K562 (cell line): ENCODE data around the gene CDC42SE2. TPM values are rescaled to one million over a fixed set of nuclear protein-coding genes. Genes with fewer than 3 reads are reported as not detected.

Experiments
- ATAC-seq: fragments of 200-7000 bp; cut with Tn5 transposase; 3 replicates; pipeline ENCODE4 v1.9.1; 2020; ENCODE audit warnings: moderate library complexity
- BruUV-seq: library from RNA; stranded (reverse); fragments of 400-500 nt; replicated peaks from 2 replicates; lab custom pipeline; 2021; lab: Mats Ljungman, UMichigan
- CTCF ChIA-PET: fragments of 300-600 bp; formaldehyde crosslinking; extraction: SDS; loops from one replicate; lab custom pipeline; 2021; ENCODE audit warnings: low intra/inter-chr PET ratio; lab: Yijun Ruan, JAX
- POLR2A ChIA-PET: fragments of 300-600, 350-650 bp; sonication (Branson Sonifier 250); formaldehyde crosslinking; extraction: SDS; loops from one replicate; lab custom pipeline; 2021; ENCODE audit warnings: antibody characterized with exemption, inconsistent platforms; lab: Yijun Ruan, JAX
- DNase-seq, 4 experiments: peaks; one replicate each; pipeline versions ENCODE4 v3.0.0 to v3.0.0-alpha.2; 2011 to 2018; ENCODE audit warnings: low spot score in 3 of 4, mixed read lengths in 3 of 4; ENCODE audit errors: extremely low read depth in 1 of 4
- FAIRE-seq: peaks from 2 replicates; lab custom pipeline; 2011; peaks lifted over from hg19 to GRCh38; lab: Jason Lieb, UNC
- H2AFZ ChIP-seq: 2 replicates; pipeline ENCODE4 v1.6.0; 2011; ENCODE audit warnings: low read depth, low read length, control low read depth, inconsistent platforms
- H3K27ac ChIP-seq: fragments of 200-600 bp; 3 replicates; pipeline ENCODE4 v1.8.0; 2011; ENCODE audit warnings: low read depth, mild to moderate bottlenecking, control low read depth, inconsistent platforms, low read length, moderate library complexity, mixed read lengths; ENCODE audit errors: extremely low read depth
- H3K27me3 ChIP-seq, 2 experiments: fragments of 300-600 bp in 1 of 2; 2 replicates in 1 of 2; 3 replicates in 1 of 2; pipeline versions ENCODE4 v1.6.0 to v1.8.0; 2011; ENCODE audit warnings: inconsistent platforms in 2 of 2, low read length in 2 of 2, mild to moderate bottlenecking in 1 of 2, mixed read lengths in 1 of 2, moderate library complexity in 1 of 2; ENCODE audit not compliant: control insufficient read depth in 2 of 2, insufficient read depth in 2 of 2
- H3K36me3 ChIP-seq: fragments of 300-600 bp; 3 replicates; pipeline ENCODE4 v1.8.0; 2011; ENCODE audit warnings: mild to moderate bottlenecking, low read length, inconsistent platforms; ENCODE audit not compliant: control insufficient read depth, insufficient read depth
- H3K4me1 ChIP-seq, 2 experiments: fragments of 200-600 bp in 1 of 2; replicated peaks in 1 of 2; 2 replicates in 1 of 2; 3 replicates in 1 of 2; pipeline versions ENCODE4 v1.5.1 to v1.8.0; 2011; ENCODE audit warnings: inconsistent platforms in 2 of 2, low read length in 2 of 2, mild to moderate bottlenecking in 1 of 2, mixed read lengths in 1 of 2, moderate library complexity in 1 of 2; ENCODE audit not compliant: control insufficient read depth in 2 of 2, insufficient read depth in 2 of 2
- H3K4me2 ChIP-seq: 2 replicates; pipeline ENCODE4 v1.6.1; 2011; ENCODE audit warnings: low read length, control low read depth, inconsistent platforms, mixed read lengths; ENCODE audit not compliant: insufficient read depth
- H3K4me3 ChIP-seq: fragments of 200-600 bp; sonication (generic), shearing (Covaris generic); 2 replicates; pipeline ENCODE4 v1.5.1; 2016; ENCODE audit warnings: control low read depth, inconsistent platforms
- H3K79me2 ChIP-seq: fragments of 200-600 bp; 3 replicates; pipeline ENCODE4 v1.8.0; 2011; ENCODE audit warnings: low read length, inconsistent platforms; ENCODE audit not compliant: control insufficient read depth, insufficient read depth
- H3K9ac ChIP-seq, 2 experiments: 2 replicates each; pipeline versions ENCODE4 v1.6.0 to v1.6.1; 2011; ENCODE audit warnings: low read depth in 2 of 2, low read length in 2 of 2, control low read depth in 1 of 2, inconsistent platforms in 1 of 2, mild to moderate bottlenecking in 1 of 2, mixed read lengths in 1 of 2; ENCODE audit not compliant: insufficient read depth in 1 of 2
- H3K9me1 ChIP-seq: one replicate; pipeline ENCODE4 v1.6.0; 2011; ENCODE audit warnings: inconsistent platforms, mild to moderate bottlenecking, low read length, moderate library complexity; ENCODE audit not compliant: control insufficient read depth, insufficient read depth
- H3K9me3 ChIP-seq: replicated peaks from 2 replicates; pipeline ENCODE4 v1.5.1; 2011; ENCODE audit warnings: low read depth, low read length, inconsistent platforms; ENCODE audit not compliant: control insufficient read depth, insufficient read depth
- H4K20me1 ChIP-seq: replicated peaks from 2 replicates; pipeline ENCODE4 v1.6.1; 2011; ENCODE audit warnings: low read length, inconsistent platforms, mixed read lengths; ENCODE audit not compliant: control insufficient read depth, insufficient read depth
- CBX8 ChIP-seq: fragments of 200-600 bp; sonication (generic); IDR thresholded peaks from 2 replicates; pipeline ENCODE4 v1.6.1; 2012; ENCODE audit warnings: borderline replicate concordance, mixed run types, low read depth, mild to moderate bottlenecking, moderate library complexity, mixed read lengths, low read length, control low read depth, inconsistent platforms; ENCODE audit not compliant: poor library complexity, severe bottlenecking; ENCODE audit errors: extremely low read depth
- HBP1 ChIP-seq: fragments of 450-650 bp; formaldehyde crosslinking; IDR thresholded peaks from 2 replicates; pipeline ENCODE4 v1.4.0; 2022; ENCODE audit warnings: missing genetic modification characterization
- HDAC6 ChIP-seq: IDR thresholded peaks from 2 replicates; pipeline ENCODE4 v1.6.1; 2012; ENCODE audit warnings: low read depth, mild to moderate bottlenecking, control low read depth, inconsistent platforms, low read length, moderate library complexity
- PPARD ChIP-seq: fragments of 250-450 bp; sonication (Bioruptor Pico); IDR thresholded peaks from 2 replicates; pipeline ENCODE4 v1.8.0; 2022; ENCODE audit warnings: inconsistent platforms, mild to moderate bottlenecking, moderate library complexity
- PYGO2 ChIP-seq: fragments of 450-650 bp; IDR thresholded peaks from 2 replicates; pipeline ENCODE4 v1.6.1; 2016; ENCODE audit warnings: mild to moderate bottlenecking, missing genetic modification characterization, moderate library complexity, missing compliant biosample characterization
- SRSF3 ChIP-seq: fragments of 200-400 bp; formaldehyde crosslinking; IDR thresholded peaks from 2 replicates; pipeline ENCODE4 v1.6.1; 2016; ENCODE audit warnings: mild to moderate bottlenecking, low read length, moderate library complexity; ENCODE audit not compliant: insufficient read depth
- TARDBP ChIP-seq: fragments of 450-650 bp; IDR thresholded peaks from 2 replicates; pipeline ENCODE4 v1.6.1; 2016
- TCF7 ChIP-seq: sonication (generic); IDR thresholded peaks from 2 replicates; pipeline ENCODE4 v1.6.1; 2016; ENCODE audit warnings: antibody characterized with exemption, borderline replicate concordance
- XRCC3 ChIP-seq: fragments of 450-650 bp; IDR thresholded peaks from 2 replicates; pipeline ENCODE4 v1.6.1; 2017; ENCODE audit warnings: mild to moderate bottlenecking, moderate library complexity
- ZFP30 ChIP-seq: fragments of 250-450 bp; sonication (Bioruptor Pico); IDR thresholded peaks from 2 replicates; pipeline ENCODE4 v1.8.0; 2022; ENCODE audit warnings: moderate library complexity, mild to moderate bottlenecking, inconsistent platforms, borderline replicate concordance
- ZNF280A ChIP-seq: fragments of 450-650 bp; IDR thresholded peaks from 2 replicates; pipeline ENCODE4 v1.6.1; 2018; ENCODE audit warnings: mild to moderate bottlenecking, low read depth; ENCODE audit not compliant: partially characterized antibody
- WGBS: fragments of 100-300 bp; shearing (Covaris generic); methylation state at CpG from one replicate; pipeline ENCODE4 v1.1.6; 2016; ENCODE audit warnings: low coverage, mixed read lengths; ENCODE audit not compliant: insufficient coverage; ENCODE audit errors: missing lambda C conversion rate; 5-methylcytosine and 5-hydroxymethylcytosine counted together
- in situ Hi-C: fragments of 300-500 bp; cut with MboI; formaldehyde crosslinking; loops from 4 replicates; pipeline ENCODE4 v1.15.0; 2018; ENCODE audit warnings: inconsistent platforms, mixed read lengths
- intact Hi-C: fragments of 100-400 bp; cut with micrococcal nuclease; formaldehyde crosslinking; loops from 2 replicates; pipeline ENCODE4 v1.14.2; 2022
- polyA plus RNA-seq, 8 experiments: library from polyadenylated mRNA; depleted of rRNA in 4 of 8; stranded (reverse) in 5 of 8; unstranded in 3 of 8; fragments of >200 nt; fragmentation: Nextera tagmentation in 2 of 8; fragmentation: Illumina TruSeq in 1 of 8; extraction: Ambion mirVana in 2 of 8; extraction: Trizol in 1 of 8; gene quantifications; 2 replicates each; pipeline versions ENCODE4 v1.2.1 to v1.2.3, GENCODE V29; 2011 to 2014; ENCODE audit warnings: inconsistent platforms in 1 of 8, missing spikeins in 1 of 8
- total RNA-seq, 7 experiments: library from RNA; depleted of rRNA in 6 of 7; stranded (reverse); fragments of >200 nt in 6 of 7; fragmentation: Illumina TruSeq in 2 of 7; extraction: Trizol in 2 of 7; gene quantifications; 2 replicates each; pipeline versions ENCODE4 v1.2.1 to v1.2.3, GENCODE V29; 2011 to 2021; ENCODE audit warnings: low replicate concordance in 1 of 7
- TF ChIP-seq, protein P1 (sequence below), 2 experiments: fragments of 250-450 bp in 1 of 2; fragments of 450-650 bp in 1 of 2; sonication (Bioruptor Pico) in 1 of 2; IDR thresholded peaks; 2 replicates each; pipeline versions ENCODE4 v1.6.1 to v1.8.0; 2016 to 2021; ENCODE audit warnings: mild to moderate bottlenecking in 2 of 2, moderate library complexity in 2 of 2, missing compliant biosample characterization in 1 of 2, missing genetic modification characterization in 1 of 2
- TF ChIP-seq, protein P2 (sequence below): fragments of 200-800 bp; sonication (Bioruptor generic); IDR thresholded peaks from 2 replicates; pipeline ENCODE4 v1.6.1; 2016; ENCODE audit warnings: missing genetic modification characterization, missing compliant biosample characterization

The CDC42SE2 gene
- total and polyA plus RNA-seq, 9 of the 15 experiments (the other 6 are each of a cell fraction or from before 2014, with no cell fraction given), result 24.8 to 44.3 (median 32.7) TPM

DNA sequence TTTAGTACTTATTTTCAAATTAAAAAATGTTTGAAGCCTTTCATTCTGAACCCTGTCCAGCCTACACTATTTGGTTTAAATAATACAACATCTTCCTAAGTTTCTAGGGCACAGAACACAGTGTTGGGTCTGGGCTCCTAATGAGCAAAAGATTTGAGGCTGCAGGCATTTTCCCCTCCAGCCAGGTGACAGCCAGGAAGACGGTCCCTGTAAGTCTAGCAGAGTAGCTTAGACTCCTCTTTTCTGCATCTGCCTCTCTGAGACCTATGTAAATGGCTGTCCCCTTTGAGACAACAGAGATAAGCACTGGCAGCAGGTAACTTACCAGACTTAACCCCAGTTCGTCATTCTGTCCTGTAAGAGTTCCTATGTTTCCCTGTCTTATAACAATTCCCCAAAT is 141.8 kb downstream of the CDC42SE2 start:
- H3K9ac ChIP-seq, result no peak overlapping the region
- no peak overlapping the region for H2AFZ ChIP-seq
- ChIA-PET CTCF (no interaction called here), POLR2A (interaction anchor here (0.6 to 4.1 kb wide), 5 partner anchors 10 to 293 kb away, joined by 3 to 21 read pairs (median 3); no protein-coding TSS in a partner anchor)
- no peaks in the 10 kb centered on the region for H3K9me1 ChIP-seq
- no TSS peak for BruUV-seq
- H3K4me3 ChIP-seq, result no peak overlapping the region
- H3K4me2 ChIP-seq, result no peak overlapping the region
- intact Hi-C loops (no loop called here), in situ Hi-C loops (no loop called here)
- H4K20me1 ChIP-seq, result no peaks in the 10 kb centered on the region
- 0 out of 2 replicates have a peak, but pooled peaks cover 7% of the 10 kb centered on the region for H3K9me3 ChIP-seq
- H3K27ac ChIP-seq, result no peak overlapping the region
- no peaks in the 10 kb centered on the region for H3K79me2 ChIP-seq
- no peak for DNase-seq
- H3K27me3 ChIP-seq, result no peaks in the 10 kb centered on the region
- FAIRE-seq, result no peak
- H3K36me3 ChIP-seq, result peaks cover 56% of the 10 kb centered on the region
- H3K4me1 ChIP-seq, result no peaks in the 10 kb centered on the region
- ATAC-seq, result peak; percentile 31; the same call in 2 of the 3 replicates
- 83% methylated on average over 2 of the region's 2 CpGs for WGBS
- no peak for TF ChIP-seq TARDBP
- TF ChIP-seq PPARD (CRISPR knock-in tag), result no peak
- TF ChIP-seq PYGO2 (tag), result no peak
- no peak for TF ChIP-seq SRSF3
- TF ChIP-seq ZNF280A, result no peak
- TF ChIP-seq HDAC6, result no peak
- TF ChIP-seq CBX8, result no peak
- TF ChIP-seq, protein P1, sequence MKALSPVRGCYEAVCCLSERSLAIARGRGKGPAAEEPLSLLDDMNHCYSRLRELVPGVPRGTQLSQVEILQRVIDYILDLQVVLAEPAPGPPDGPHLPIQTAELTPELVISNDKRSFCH (CRISPR knock-in tag; IDR thresholded peaks at IDR 0.05), result no peak
- TF ChIP-seq, protein P1 (tag; IDR thresholded peaks at IDR 0.05), result no peak
- no peak for TF ChIP-seq HBP1 (CRISPR knock-in tag)
- TF ChIP-seq ZFP30, result no peak
- TF ChIP-seq XRCC3, result no peak
- no peak for TF ChIP-seq TCF7
- TF ChIP-seq, protein P2, sequence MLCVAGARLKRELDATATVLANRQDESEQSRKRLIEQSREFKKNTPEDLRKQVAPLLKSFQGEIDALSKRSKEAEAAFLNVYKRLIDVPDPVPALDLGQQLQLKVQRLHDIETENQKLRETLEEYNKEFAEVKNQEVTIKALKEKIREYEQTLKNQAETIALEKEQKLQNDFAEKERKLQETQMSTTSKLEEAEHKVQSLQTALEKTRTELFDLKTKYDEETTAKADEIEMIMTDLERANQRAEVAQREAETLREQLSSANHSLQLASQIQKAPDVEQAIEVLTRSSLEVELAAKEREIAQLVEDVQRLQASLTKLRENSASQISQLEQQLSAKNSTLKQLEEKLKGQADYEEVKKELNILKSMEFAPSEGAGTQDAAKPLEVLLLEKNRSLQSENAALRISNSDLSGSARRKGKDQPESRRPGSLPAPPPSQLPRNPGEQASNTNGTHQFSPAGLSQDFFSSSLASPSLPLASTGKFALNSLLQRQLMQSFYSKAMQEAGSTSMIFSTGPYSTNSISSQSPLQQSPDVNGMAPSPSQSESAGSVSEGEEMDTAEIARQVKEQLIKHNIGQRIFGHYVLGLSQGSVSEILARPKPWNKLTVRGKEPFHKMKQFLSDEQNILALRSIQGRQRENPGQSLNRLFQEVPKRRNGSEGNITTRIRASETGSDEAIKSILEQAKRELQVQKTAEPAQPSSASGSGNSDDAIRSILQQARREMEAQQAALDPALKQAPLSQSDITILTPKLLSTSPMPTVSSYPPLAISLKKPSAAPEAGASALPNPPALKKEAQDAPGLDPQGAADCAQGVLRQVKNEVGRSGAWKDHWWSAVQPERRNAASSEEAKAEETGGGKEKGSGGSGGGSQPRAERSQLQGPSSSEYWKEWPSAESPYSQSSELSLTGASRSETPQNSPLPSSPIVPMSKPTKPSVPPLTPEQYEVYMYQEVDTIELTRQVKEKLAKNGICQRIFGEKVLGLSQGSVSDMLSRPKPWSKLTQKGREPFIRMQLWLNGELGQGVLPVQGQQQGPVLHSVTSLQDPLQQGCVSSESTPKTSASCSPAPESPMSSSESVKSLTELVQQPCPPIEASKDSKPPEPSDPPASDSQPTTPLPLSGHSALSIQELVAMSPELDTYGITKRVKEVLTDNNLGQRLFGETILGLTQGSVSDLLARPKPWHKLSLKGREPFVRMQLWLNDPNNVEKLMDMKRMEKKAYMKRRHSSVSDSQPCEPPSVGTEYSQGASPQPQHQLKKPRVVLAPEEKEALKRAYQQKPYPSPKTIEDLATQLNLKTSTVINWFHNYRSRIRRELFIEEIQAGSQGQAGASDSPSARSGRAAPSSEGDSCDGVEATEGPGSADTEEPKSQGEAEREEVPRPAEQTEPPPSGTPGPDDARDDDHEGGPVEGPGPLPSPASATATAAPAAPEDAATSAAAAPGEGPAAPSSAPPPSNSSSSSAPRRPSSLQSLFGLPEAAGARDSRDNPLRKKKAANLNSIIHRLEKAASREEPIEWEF (CRISPR knock-in tag), result no peak
